GM19372 (cell line): ENCODE results near the gene ZNF654.
"Not testable (repeated sequence)": the region's sequence is repeated elsewhere in the genome, so short reads cannot be mapped to it uniquely, and the experiment has no call there.

Source experiments
- ATAC-seq: cut with Tn5 transposase; IDR thresholded peaks from one replicate; pipeline ENCODE4 v1.9.1; 2021; ENCODE audit warnings: mild to moderate bottlenecking, low read depth, moderate library complexity; ENCODE audit not compliant: unreplicated experiment

Gene ZNF654

GRCh38 chr3:88058581-88059379 is at the start of gene ZNF654, which contains the start of gene CGGBP1:
TSS of gene ZNF654 (plus strand) at chr3:88059255. CDS start at chr3:88059320, 65 bp downstream.
TSS of gene CGGBP1 (minus strand) at chr3:88059005. CDS start at chr3:88055976, 3,029 bp downstream.
- ATAC-seq: peak; percentile 88

- no peak for ATAC-seq
Observed at GRCh38 chr3:88010810-88011209, 48.2 kb upstream of the ZNF654 start.

DNA sequence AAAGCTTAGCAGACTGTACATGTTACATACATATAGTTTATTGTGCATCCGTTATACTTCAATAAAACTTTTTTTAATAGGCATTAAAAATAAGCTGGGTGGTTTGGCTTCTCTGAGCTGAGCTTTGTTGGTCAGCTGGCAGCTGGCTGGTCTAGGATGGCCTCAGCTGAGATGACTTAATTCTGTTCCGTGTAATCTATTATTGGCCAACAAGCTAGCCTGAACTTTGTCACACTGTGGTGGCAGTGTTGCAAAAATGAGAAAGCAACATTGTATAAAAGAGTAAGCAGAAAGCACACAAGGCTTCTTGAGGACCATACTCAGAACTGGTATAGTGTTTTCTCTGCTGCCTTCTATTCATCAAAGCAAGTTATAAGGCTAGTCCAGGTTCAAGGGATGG is 45.5 kb upstream of the ZNF654 start:
- no peak for ATAC-seq

DNA sequence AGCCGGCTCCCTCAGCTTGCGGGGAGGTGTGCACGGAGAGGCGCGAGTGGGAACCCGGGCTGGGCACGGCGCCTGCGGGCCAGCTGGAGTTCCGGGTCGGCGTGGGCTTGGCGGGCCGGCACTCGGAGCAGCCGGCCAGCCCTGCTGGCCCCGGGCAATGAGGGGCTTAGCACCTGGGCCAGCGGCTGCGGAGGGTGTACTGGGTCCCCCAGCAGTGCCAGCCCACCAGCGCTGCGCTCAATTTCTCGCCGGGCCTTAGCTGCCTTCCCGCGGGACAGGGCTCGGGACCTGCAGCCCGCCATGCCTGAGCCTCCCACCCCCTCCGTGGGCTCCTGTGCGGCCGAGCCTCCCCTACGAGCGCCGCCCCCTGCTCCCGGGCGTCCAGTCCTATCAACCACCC is 43.4 kb upstream of the ZNF654 start:
- ATAC-seq: not testable (repeated sequence)

- ATAC-seq: peak; percentile 88
Observed at GRCh38 chr3:88019024-88019423, 40.0 kb upstream of the ZNF654 start.

DNA sequence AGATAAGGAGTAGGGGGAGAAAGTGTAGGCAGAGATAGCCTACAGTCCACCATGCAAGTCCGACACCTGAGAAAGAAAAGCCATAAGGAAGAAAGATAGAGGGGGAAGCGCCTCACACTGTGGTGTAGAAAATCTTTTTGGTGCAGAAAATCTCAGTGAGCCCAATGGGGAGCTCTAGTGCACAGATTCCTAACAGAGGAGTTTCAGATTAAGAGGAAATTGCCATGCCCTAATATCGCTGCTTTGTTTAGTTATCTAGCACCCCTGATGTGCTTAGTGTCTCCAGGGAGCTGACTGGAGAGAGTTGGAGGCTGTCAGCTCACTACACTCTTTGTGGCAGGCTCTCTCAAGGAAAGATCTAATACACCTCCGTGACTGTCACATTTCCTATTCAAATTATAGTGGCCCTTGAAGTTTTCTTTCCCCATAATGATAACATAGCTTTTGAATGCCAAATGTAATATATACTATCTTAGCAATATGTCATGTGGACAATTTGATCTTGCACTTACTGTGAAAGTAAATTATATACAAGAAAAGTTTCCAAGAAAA is 34.0 kb upstream of the ZNF654 start:
- no peak for ATAC-seq

GRCh38 chr3:88028876-88029275 is 30.2 kb upstream of the ZNF654 start:
- ATAC-seq: no peak

DNA sequence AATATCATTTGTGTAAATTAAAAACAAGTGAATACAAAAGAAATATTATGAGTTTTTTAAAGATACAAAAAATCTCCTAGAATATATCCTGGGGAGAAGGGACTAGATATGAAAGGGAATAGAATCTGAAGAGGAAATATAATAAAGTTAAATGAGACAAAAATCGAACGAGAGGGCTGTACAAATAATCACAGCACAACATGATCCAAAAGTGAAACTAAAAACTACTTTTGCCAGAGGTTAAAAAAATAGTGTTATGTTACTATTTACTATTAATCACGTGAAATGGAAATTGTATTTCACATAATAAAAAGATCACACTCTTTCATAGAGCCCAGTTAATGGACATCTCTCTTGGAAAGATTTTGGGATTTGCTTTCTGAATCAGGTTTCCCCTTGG is 28.8 kb upstream of the ZNF654 start:
- no peak for ATAC-seq

- peak; percentile 71 for ATAC-seq
Observed at GRCh38 chr3:88031642-88032077, 27.4 kb upstream of the ZNF654 start.

- ATAC-seq: peak; percentile 19
Observed at GRCh38 chr3:88032245-88032644, 26.8 kb upstream of the ZNF654 start.

- no peak for ATAC-seq
Observed at GRCh38 chr3:88033079-88033478, 26.0 kb upstream of the ZNF654 start.

DNA sequence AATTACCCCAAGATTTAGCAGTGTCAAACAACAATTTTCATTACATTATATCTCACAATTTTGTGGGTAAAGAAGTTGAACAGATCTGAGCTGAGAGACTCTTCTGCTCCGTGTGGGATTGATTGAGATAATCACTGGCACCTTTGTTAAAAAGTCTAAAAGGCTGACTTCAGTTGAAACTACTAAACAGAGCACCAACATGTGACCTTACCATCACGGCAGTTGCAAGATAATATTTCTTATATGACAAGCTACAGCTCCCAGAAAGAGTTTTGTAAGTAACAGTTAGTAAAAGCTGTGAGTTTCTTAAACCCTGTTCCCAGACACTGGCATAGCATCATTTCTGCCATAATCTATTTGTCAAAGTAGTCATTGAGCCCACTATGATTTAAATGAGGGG is 25.2 kb upstream of the ZNF654 start:
- no peak for ATAC-seq

DNA sequence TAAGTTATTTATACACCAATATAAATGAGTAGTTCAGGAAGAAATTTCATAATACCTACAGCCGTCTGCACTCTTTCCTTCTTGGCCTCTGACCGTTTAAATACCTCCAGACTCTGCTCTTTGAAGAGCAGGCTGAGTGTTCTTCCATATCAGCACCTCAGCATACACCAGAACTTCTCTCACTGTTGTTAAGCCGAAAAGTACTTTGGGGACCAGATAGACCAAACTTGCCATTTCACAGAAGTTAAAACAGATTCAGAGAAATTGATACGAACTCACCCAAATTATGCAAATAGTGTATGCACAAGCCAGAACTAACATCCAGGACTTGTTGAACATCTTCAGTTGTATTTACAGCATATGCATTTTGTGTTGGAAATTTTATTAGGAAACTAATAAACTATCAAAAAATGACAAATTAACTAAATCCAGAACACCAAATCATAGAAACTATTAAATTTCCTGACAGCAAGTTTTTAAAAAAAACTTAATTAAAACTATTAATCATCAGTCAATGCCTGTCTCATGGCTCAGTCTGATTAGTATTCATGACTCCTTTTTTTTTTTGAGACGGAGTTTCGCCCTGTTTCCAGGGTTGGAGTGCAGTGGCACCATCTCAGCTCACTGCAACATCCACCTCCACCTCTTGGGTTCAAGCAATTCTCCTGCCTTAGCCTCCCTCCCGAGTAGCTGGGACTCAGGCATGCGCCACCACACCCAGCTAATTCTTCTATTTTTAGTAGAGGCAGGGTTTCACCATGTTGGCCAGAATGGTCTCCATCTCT is 24.4 kb upstream of the ZNF654 start:
- ATAC-seq: no peak

GRCh38 chr3:88036221-88036620 is 22.8 kb upstream of the ZNF654 start:
- ATAC-seq: no peak

- ATAC-seq: no peak
Observed at GRCh38 chr3:88038566-88038965, 20.5 kb upstream of the ZNF654 start.

- ATAC-seq: no peak
Observed at GRCh38 chr3:88040529-88040928, 18.5 kb upstream of the ZNF654 start.

DNA sequence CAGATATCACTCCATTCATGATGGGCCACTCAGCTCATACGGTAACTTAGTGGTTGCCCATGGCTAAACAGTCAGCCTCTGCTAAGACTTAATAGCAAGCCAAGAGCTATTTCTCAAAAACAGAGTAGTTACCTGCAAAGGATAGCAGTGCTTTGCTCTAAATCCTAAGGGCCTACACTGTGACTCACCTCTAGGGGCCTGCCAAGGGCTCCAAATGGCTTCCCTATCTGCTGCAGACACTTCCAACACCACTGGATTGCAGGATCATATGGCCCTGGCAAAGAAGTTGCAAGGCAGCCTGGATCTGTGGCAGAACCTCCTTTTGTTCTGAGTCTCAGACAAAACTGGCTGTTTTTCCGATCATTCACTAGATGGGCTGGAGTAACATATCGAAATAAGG is 18.1 kb upstream of the ZNF654 start:
- ATAC-seq: no peak

- no peak for ATAC-seq
Observed at GRCh38 chr3:88044411-88044810, 14.6 kb upstream of the ZNF654 start.

GRCh38 chr3:88046766-88047165 is 12.3 kb upstream of the ZNF654 start:
- ATAC-seq: no peak

DNA sequence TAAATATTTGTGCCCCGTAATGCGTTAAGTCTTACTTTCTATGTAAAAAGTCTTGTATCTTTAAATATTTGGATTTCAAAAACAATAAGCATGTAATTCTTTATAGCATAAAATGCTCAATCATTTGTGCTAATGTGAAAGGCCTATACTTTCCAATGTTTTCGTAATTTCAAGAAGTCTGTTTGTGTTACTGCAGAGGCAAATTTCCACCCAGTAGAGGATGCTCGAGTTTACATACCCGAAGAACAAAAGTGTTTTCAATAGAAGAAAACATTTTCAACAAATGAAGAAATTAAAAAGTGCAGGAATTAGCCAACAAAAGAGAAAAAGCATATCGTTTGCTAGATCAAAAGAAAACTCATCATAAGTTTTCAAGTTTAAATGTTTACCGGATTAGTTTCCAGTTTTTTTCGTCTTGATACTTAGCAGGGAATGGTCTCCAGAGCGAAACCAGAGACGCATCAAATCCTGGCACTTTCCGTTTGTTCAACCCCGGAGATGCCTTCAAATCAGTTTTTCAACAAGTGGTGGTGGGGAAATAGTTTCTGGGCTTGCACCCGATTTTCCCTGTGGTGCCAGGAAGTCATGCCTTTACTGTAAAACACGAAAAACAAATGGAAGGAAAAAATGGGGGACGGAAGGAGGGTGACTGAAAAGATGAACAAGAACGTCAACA is 1.3 kb upstream of the ZNF654 start:
- no peak for ATAC-seq

DNA sequence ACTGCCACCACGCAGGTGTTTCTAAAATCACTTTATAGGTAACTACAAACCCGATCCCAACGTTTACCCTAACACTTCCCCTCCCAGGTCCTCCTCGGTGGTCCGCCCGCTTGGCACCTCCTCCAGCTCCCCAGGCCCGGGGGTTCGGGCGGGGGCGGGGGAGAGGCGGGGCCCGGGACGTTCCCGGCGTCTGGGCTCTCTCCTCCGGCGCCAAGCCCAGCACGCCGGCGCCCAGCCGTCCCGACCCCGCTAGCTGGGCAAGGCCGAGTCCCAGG is 812 bp upstream of the ZNF654 start:
- ATAC-seq: peak; percentile 18
